Measurements from ENCODE around the gene NT5DC4. TPM values are rescaled to one million over a fixed set of nuclear protein-coding genes. Genes with fewer than 3 reads are reported as not detected.

The NT5DC4 gene
- total RNA-seq, 4 donors from 2014 or later: not detected

- peaks cover 0 to 23% (median 15%) of the 10 kb centered on the region in 4 donors for H3K4me1 ChIP-seq
- H3K27me3 ChIP-seq: no peaks in the 10 kb centered on the region
- no peak overlapping the region for H3K27ac ChIP-seq (replicated peaks in 1 of 4)
- intact Hi-C loops (cut with DNase I): no loop called here
- 91% methylated on average over 1 of the region's 1 CpG for WGBS
- DNase-seq (ENCODE audit: extremely low spot score): no peak
- TF ChIP-seq POLR2A (IDR thresholded peaks at IDR 0.05; ENCODE audit: low read depth): no peak
- TF ChIP-seq POLR2AphosphoS5 (IDR thresholded peaks at IDR 0.05): no peak
- TF ChIP-seq, protein P1, sequence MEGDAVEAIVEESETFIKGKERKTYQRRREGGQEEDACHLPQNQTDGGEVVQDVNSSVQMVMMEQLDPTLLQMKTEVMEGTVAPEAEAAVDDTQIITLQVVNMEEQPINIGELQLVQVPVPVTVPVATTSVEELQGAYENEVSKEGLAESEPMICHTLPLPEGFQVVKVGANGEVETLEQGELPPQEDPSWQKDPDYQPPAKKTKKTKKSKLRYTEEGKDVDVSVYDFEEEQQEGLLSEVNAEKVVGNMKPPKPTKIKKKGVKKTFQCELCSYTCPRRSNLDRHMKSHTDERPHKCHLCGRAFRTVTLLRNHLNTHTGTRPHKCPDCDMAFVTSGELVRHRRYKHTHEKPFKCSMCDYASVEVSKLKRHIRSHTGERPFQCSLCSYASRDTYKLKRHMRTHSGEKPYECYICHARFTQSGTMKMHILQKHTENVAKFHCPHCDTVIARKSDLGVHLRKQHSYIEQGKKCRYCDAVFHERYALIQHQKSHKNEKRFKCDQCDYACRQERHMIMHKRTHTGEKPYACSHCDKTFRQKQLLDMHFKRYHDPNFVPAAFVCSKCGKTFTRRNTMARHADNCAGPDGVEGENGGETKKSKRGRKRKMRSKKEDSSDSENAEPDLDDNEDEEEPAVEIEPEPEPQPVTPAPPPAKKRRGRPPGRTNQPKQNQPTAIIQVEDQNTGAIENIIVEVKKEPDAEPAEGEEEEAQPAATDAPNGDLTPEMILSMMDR (IDR thresholded peaks at IDR 0.05): no peak
- no peak for TF ChIP-seq EP300 (IDR thresholded peaks at IDR 0.05)
- H3K9me3 ChIP-seq: no peaks in the 10 kb centered on the region
- no peaks in the 10 kb centered on the region for H3K36me3 ChIP-seq
- H3K4me3 ChIP-seq: no peak overlapping the region
Measured at GRCh38 chr2:112737542-112738232, 16.9 kb downstream of the NT5DC4 start.

- TF ChIP-seq POLR2A (IDR thresholded peaks at IDR 0.05; ENCODE audit: low read depth) (no peak), POLR2AphosphoS5 (IDR thresholded peaks at IDR 0.05) (no peak), EP300 (IDR thresholded peaks at IDR 0.05) (no peak)
- TF ChIP-seq, protein P1 (IDR thresholded peaks at IDR 0.05): no peak
- DNase-seq (ENCODE audit: extremely low spot score): no peak
- no peak overlapping the region for H3K27ac ChIP-seq (replicated peaks in 1 of 4)
- peaks cover 0 to 12% (median 5%) of the 10 kb centered on the region in 4 donors for H3K4me1 ChIP-seq
- no peaks in the 10 kb centered on the region for H3K36me3 ChIP-seq
- H3K4me3 ChIP-seq: no peak overlapping the region
- intact Hi-C loops (cut with DNase I): no loop called here
- WGBS: 95% methylated on average over 7 of the region's 7 CpGs
- no peaks in the 10 kb centered on the region for H3K27me3 ChIP-seq
- H3K9me3 ChIP-seq: no peaks in the 10 kb centered on the region
Measured at GRCh38 chr2:112740527-112740926, 19.7 kb downstream of the NT5DC4 start.

DNA sequence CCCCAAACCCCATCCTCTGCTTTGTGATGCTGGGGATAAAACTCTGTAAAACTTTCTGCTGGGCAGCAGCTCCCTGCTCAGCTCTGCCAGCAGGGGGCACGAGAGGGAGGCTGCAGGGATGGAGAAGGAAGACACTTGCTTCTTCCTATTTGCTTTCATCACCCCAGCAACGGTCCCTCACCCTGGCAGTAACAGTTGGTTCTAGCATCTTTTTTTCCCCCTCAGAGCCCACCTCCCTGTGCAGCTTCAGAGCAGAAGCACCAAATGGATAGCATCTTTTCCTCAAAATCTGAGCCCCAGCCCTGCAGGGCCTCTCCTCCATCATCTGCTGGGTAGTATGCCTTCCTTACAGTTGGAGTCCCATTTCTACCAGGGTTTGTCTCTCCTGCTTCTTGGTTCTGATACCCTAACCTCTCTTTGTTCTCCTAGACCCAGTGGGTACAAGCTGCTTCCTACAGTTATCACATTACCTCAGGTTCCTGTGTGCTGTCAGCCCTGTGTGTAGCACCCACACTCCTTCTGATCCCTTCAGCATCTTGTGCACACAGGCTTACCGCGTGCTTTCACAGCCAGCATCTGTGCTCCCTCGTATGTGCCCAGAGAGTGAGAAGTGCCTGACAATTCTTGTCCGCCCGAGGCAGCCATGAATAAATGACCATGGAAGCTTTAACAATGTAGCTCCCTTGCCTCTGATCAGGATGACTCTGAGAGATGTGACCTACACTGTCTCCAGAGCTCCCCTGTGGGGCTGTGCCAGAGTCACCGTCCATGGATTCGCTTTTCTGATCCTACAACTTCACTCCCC, 29.1 kb downstream of the NT5DC4 start:
- Histone ChIP-seq H3K9me3 (no peaks in the 10 kb centered on the region), H3K4me1 (peaks cover 0 to 37% (median 26%) of the 10 kb centered on the region in 4 donors), H3K27ac (replicated peaks in 1 of 4) (peak overlapping the region in 1 of 4 donors; percentile 0), H3K4me3 (no peak overlapping the region), H3K27me3 (no peaks in the 10 kb centered on the region), H3K36me3 (no peaks in the 10 kb centered on the region)
- DNase-seq (ENCODE audit: extremely low spot score): no peak
- intact Hi-C loops (cut with DNase I): loop anchor here (1.0 to 5.0 kb wide), 2 partner anchors 191 to 207 kb away; no protein-coding TSS in a partner anchor
- TF ChIP-seq POLR2A (IDR thresholded peaks at IDR 0.05; ENCODE audit: low read depth) (no peak), POLR2AphosphoS5 (IDR thresholded peaks at IDR 0.05) (no peak), EP300 (IDR thresholded peaks at IDR 0.05) (no peak)
- TF ChIP-seq, protein P1 (IDR thresholded peaks at IDR 0.05): peak in 2 of 3 experiments; percentile 81 to 92
- WGBS: 68% methylated on average over 9 of the region's 9 CpGs

DNA sequence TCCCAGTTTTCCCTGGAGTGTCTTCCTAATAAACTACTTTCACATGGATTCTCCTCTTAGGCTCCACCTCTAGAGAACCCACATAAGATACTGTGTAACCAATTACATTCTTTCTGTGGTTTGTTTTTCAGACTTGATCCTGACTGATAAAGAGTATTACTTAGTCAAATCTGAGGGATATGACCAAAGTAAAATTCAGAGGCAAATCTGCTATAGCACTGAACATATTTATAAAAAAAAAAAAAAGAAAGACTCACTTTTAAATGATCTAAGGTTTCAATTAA, 29.7 kb downstream of the NT5DC4 start:
- Histone ChIP-seq H3K27me3 (no peaks in the 10 kb centered on the region), H3K4me3 (no peak overlapping the region), H3K4me1 (peaks cover 0 to 37% (median 28%) of the 10 kb centered on the region in 4 donors), H3K9me3 (no peaks in the 10 kb centered on the region), H3K27ac (replicated peaks in 1 of 4) (peak overlapping the region in 1 of 4 donors; percentile 0), H3K36me3 (no peaks in the 10 kb centered on the region)
- no peak for TF ChIP-seq POLR2AphosphoS5 (IDR thresholded peaks at IDR 0.05)
- no peak for TF ChIP-seq EP300 (IDR thresholded peaks at IDR 0.05)
- TF ChIP-seq, protein P1 (IDR thresholded peaks at IDR 0.05): no peak
- no peak for TF ChIP-seq POLR2A (IDR thresholded peaks at IDR 0.05; ENCODE audit: low read depth)
- intact Hi-C loops (cut with DNase I): loop anchor here (5.0 kb wide), 1 partner anchor 207 kb away; no protein-coding TSS in a partner anchor
- DNase-seq (ENCODE audit: extremely low spot score): no peak
